ENCODE data around the gene NOP16. TPM values are rescaled to one million over a fixed set of nuclear protein-coding genes. Genes with fewer than 3 reads are reported as not detected.

The NOP16 gene
- total RNA-seq, 1 donor from 2014 or later, result 9.9 TPM

- H3K9me3 ChIP-seq (ENCODE audit: control insufficient read depth in 3 of 3, low read length in 3 of 3), result no peaks in the 10 kb centered on the region
- H3K27ac ChIP-seq (ENCODE audit: low read depth, low read length), result no peak overlapping the region
- peaks cover 2 to 12% (median 4%) of the 10 kb centered on the region in 3 donors for H3K4me1 ChIP-seq (ENCODE audit: control insufficient read depth in 3 of 3, insufficient read depth in 3 of 3, low read length in 3 of 3)
- no peaks in the 10 kb centered on the region for H3K27me3 ChIP-seq (ENCODE audit: control insufficient read depth in 3 of 3, insufficient read depth in 3 of 3, low read length in 3 of 3)
- no peak overlapping the region for H3K9ac ChIP-seq (ENCODE audit: low read depth in 1 of 3, low read length in 3 of 3)
- H3K36me3 ChIP-seq (ENCODE audit: control insufficient read depth in 3 of 3, insufficient read depth in 3 of 3, low read length in 3 of 3), result peaks cover 11 to 24% (median 23%) of the 10 kb centered on the region in 3 donors
- H3K4me3 ChIP-seq (ENCODE audit: low read length in 3 of 3), result no peak overlapping the region
Measured at GRCh38 chr5:176400382-176401156, 12.2 kb upstream of the NOP16 start.

- Histone ChIP-seq H3K4me3 (ENCODE audit: low read length in 3 of 3) (no peak overlapping the region), H3K9ac (ENCODE audit: low read depth in 1 of 3, low read length in 3 of 3) (no peak overlapping the region), H3K27ac (ENCODE audit: low read depth, low read length) (no peak overlapping the region), H3K36me3 (ENCODE audit: control insufficient read depth in 3 of 3, insufficient read depth in 3 of 3, low read length in 3 of 3) (peaks cover 24 to 36% (median 33%) of the 10 kb centered on the region in 3 donors), H3K9me3 (ENCODE audit: control insufficient read depth in 3 of 3, low read length in 3 of 3) (no peaks in the 10 kb centered on the region), H3K4me1 (ENCODE audit: control insufficient read depth in 3 of 3, insufficient read depth in 3 of 3, low read length in 3 of 3) (peaks cover 2 to 12% (median 2%) of the 10 kb centered on the region in 3 donors), H3K27me3 (ENCODE audit: control insufficient read depth in 3 of 3, insufficient read depth in 3 of 3, low read length in 3 of 3) (no peaks in the 10 kb centered on the region)
Measured at GRCh38 chr5:176397736-176398420, 9.5 kb upstream of the NOP16 start.

DNA sequence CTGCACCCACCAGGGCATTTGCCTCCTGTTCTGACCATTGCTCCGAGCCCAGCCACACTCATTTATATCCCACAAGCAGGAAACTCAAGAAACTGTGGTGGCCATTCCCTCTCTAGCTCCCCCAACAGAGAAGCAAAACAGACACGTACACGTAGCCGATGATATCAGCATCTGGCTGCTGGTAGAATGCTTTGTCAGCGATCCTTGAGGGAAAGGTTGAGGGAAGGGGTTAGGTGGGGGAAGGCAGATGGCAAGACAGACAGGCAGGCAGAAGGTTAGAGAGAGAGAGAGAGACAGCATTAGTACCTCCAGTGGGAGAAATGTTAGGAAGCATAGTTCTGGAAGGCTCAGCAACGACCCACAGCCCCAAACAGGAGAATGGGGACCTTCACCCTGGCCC lies 7.9 kb upstream of the NOP16 start:
- H3K9me3 ChIP-seq (ENCODE audit: control insufficient read depth in 3 of 3, low read length in 3 of 3), result no peaks in the 10 kb centered on the region
- no peaks in the 10 kb centered on the region for H3K27me3 ChIP-seq (ENCODE audit: control insufficient read depth in 3 of 3, insufficient read depth in 3 of 3, low read length in 3 of 3)
- peaks cover 39 to 50% (median 48%) of the 10 kb centered on the region in 3 donors for H3K36me3 ChIP-seq (ENCODE audit: control insufficient read depth in 3 of 3, insufficient read depth in 3 of 3, low read length in 3 of 3)
- H3K9ac ChIP-seq (ENCODE audit: low read depth in 1 of 3, low read length in 3 of 3), result peak overlapping the region in 1 of 3 donors; percentile 45
- no peak overlapping the region for H3K4me3 ChIP-seq (ENCODE audit: low read length in 3 of 3)
- peaks cover 0 to 12% (median 5%) of the 10 kb centered on the region in 3 donors for H3K4me1 ChIP-seq (ENCODE audit: control insufficient read depth in 3 of 3, insufficient read depth in 3 of 3, low read length in 3 of 3)
- peak overlapping the region; percentile 3 for H3K27ac ChIP-seq (ENCODE audit: low read depth, low read length)

DNA sequence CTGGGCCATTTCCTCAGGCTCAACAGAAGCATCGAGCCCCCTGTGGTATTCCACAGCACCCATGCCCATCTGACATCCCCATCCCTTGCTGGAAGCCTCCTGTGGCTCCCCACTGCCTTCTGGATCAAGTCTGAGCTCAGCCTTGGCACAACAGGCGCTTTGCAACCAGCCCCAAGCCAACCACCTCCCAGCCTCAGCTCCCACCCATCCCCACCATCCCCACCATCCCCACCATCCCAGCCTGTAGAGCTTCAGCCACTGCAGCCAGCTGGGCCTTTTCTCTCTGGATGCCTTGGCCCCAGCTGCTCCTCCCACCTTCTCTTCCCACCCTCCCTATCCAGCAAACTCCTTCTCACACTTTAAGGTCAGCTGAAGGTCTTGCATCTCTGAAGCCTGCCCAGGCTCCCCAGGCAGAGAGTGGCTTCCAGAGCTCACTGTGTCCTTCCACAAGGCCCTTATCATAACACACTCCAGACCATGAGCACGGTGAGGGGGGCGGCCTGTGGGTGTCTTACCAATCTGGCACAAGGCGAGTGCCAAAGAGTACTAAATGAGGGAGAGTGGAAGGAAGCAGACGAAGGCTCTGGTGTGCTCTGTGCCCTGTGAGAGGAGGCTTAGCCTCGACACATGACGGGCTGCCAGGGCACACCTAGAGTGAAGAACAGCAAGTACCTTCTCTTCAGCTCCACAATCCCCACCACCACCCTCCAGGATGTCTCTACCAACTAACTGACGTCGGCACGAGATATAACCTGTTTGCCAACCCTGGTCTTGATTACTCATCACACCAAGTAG lies 6.7 kb upstream of the NOP16 start:
- Histone ChIP-seq H3K4me3 (ENCODE audit: low read length in 3 of 3) (no peak overlapping the region), H3K4me1 (ENCODE audit: control insufficient read depth in 3 of 3, insufficient read depth in 3 of 3, low read length in 3 of 3) (peaks cover 5 to 22% (median 7%) of the 10 kb centered on the region in 3 donors), H3K27me3 (ENCODE audit: control insufficient read depth in 3 of 3, insufficient read depth in 3 of 3, low read length in 3 of 3) (no peaks in the 10 kb centered on the region), H3K27ac (ENCODE audit: low read depth, low read length) (no peak overlapping the region), H3K9me3 (ENCODE audit: control insufficient read depth in 3 of 3, low read length in 3 of 3) (no peaks in the 10 kb centered on the region), H3K9ac (ENCODE audit: low read depth in 1 of 3, low read length in 3 of 3) (no peak overlapping the region), H3K36me3 (ENCODE audit: control insufficient read depth in 3 of 3, insufficient read depth in 3 of 3, low read length in 3 of 3) (peaks cover 46 to 60% (median 57%) of the 10 kb centered on the region in 3 donors)

DNA sequence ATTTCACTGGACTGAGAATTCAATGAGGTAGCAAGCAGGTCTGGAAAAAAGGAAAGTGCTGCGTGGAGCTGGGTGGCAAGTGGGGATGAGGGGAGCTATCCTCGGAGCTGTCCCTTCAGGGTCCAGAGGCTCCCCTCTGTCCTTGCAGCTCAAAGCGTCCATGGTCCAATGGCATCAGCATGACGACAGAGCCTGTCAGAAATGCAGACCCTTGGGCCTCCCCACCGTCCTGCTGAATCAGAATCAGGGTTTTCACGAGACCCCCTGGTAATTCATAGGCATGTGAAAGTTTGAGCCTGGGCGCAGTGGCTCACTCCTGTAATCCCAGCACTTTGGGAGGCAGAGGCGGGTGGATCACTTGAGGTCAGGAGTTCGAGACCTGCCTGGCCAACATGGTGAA lies 5.7 kb upstream of the NOP16 start:
- H3K27ac ChIP-seq (ENCODE audit: low read depth, low read length), result no peak overlapping the region
- no peaks in the 10 kb centered on the region for H3K9me3 ChIP-seq (ENCODE audit: control insufficient read depth in 3 of 3, low read length in 3 of 3)
- H3K9ac ChIP-seq (ENCODE audit: low read depth in 1 of 3, low read length in 3 of 3), result no peak overlapping the region
- no peak overlapping the region for H3K4me3 ChIP-seq (ENCODE audit: low read length in 3 of 3)
- no peaks in the 10 kb centered on the region for H3K27me3 ChIP-seq (ENCODE audit: control insufficient read depth in 3 of 3, insufficient read depth in 3 of 3, low read length in 3 of 3)
- H3K4me1 ChIP-seq (ENCODE audit: control insufficient read depth in 3 of 3, insufficient read depth in 3 of 3, low read length in 3 of 3), result peaks cover 11 to 31% (median 15%) of the 10 kb centered on the region in 3 donors
- H3K36me3 ChIP-seq (ENCODE audit: control insufficient read depth in 3 of 3, insufficient read depth in 3 of 3, low read length in 3 of 3), result peaks cover 46 to 60% (median 54%) of the 10 kb centered on the region in 3 donors

DNA sequence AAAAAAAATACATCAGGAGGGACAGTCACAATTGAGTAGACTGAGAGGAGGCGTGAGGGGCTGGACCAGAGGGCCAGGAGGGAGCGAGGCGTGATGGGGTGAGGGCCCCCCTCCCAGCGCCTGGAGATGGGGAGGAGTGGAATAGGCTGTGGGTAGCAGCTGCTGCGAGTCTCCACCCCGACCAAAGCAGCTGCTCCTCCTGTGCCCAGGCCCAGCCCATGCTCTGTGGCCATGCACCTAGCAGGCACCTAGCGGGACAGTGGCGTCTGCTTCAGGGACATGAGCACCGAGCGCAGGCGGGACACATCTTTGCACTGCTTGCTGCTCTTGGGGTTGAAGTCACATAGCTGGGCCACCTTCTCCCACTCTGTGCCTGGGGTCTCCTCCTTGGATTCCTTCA lies 4.1 kb upstream of the NOP16 start:
- Histone ChIP-seq H3K4me1 (ENCODE audit: control insufficient read depth in 3 of 3, insufficient read depth in 3 of 3, low read length in 3 of 3) (peaks cover 20 to 41% (median 20%) of the 10 kb centered on the region in 3 donors), H3K27ac (ENCODE audit: low read depth, low read length) (no peak overlapping the region), H3K36me3 (ENCODE audit: control insufficient read depth in 3 of 3, insufficient read depth in 3 of 3, low read length in 3 of 3) (peaks cover 46 to 56% (median 49%) of the 10 kb centered on the region in 3 donors), H3K4me3 (ENCODE audit: low read length in 3 of 3) (no peak overlapping the region), H3K9ac (ENCODE audit: low read depth in 1 of 3, low read length in 3 of 3) (no peak overlapping the region), H3K27me3 (ENCODE audit: control insufficient read depth in 3 of 3, insufficient read depth in 3 of 3, low read length in 3 of 3) (no peaks in the 10 kb centered on the region), H3K9me3 (ENCODE audit: control insufficient read depth in 3 of 3, low read length in 3 of 3) (no peaks in the 10 kb centered on the region)

- no peaks in the 10 kb centered on the region for H3K9me3 ChIP-seq (ENCODE audit: control insufficient read depth in 3 of 3, low read length in 3 of 3)
- peaks cover 25 to 45% (median 26%) of the 10 kb centered on the region in 3 donors for H3K4me1 ChIP-seq (ENCODE audit: control insufficient read depth in 3 of 3, insufficient read depth in 3 of 3, low read length in 3 of 3)
- no peaks in the 10 kb centered on the region for H3K27me3 ChIP-seq (ENCODE audit: control insufficient read depth in 3 of 3, insufficient read depth in 3 of 3, low read length in 3 of 3)
- H3K36me3 ChIP-seq (ENCODE audit: control insufficient read depth in 3 of 3, insufficient read depth in 3 of 3, low read length in 3 of 3), result peaks cover 46 to 54% (median 48%) of the 10 kb centered on the region in 3 donors
- no peak overlapping the region for H3K9ac ChIP-seq (ENCODE audit: low read depth in 1 of 3, low read length in 3 of 3)
- no peak overlapping the region for H3K4me3 ChIP-seq (ENCODE audit: low read length in 3 of 3)
- H3K27ac ChIP-seq (ENCODE audit: low read depth, low read length), result no peak overlapping the region
Measured at GRCh38 chr5:176391999-176392398, 3.6 kb upstream of the NOP16 start.

DNA sequence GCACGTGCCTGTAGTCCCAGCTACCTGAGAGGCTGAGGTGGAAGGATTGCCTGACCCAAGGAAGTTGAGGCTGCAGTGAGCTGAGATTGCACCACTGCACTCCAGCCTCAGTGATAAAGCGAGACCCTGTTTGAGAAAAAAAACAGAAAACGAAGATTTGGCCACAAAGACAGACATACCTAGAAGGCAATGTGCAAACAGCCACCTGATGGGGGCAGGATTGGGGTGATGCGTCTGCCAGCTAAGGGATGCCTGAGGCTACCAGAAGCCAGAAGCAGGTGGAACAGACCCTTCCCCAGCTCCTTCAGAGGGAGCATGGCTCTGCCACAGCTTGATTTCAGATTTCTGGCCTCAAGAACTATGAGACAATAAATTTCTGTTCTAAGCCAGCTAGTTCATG lies 3.1 kb upstream of the NOP16 start:
- peaks cover 43 to 49% (median 48%) of the 10 kb centered on the region in 3 donors for H3K36me3 ChIP-seq (ENCODE audit: control insufficient read depth in 3 of 3, insufficient read depth in 3 of 3, low read length in 3 of 3)
- no peaks in the 10 kb centered on the region for H3K27me3 ChIP-seq (ENCODE audit: control insufficient read depth in 3 of 3, insufficient read depth in 3 of 3, low read length in 3 of 3)
- no peak overlapping the region for H3K9ac ChIP-seq (ENCODE audit: low read depth in 1 of 3, low read length in 3 of 3)
- H3K27ac ChIP-seq (ENCODE audit: low read depth, low read length), result no peak overlapping the region
- H3K4me3 ChIP-seq (ENCODE audit: low read length in 3 of 3), result no peak overlapping the region
- H3K4me1 ChIP-seq (ENCODE audit: control insufficient read depth in 3 of 3, insufficient read depth in 3 of 3, low read length in 3 of 3), result peaks cover 25 to 44% (median 30%) of the 10 kb centered on the region in 3 donors
- no peaks in the 10 kb centered on the region for H3K9me3 ChIP-seq (ENCODE audit: control insufficient read depth in 3 of 3, low read length in 3 of 3)

DNA sequence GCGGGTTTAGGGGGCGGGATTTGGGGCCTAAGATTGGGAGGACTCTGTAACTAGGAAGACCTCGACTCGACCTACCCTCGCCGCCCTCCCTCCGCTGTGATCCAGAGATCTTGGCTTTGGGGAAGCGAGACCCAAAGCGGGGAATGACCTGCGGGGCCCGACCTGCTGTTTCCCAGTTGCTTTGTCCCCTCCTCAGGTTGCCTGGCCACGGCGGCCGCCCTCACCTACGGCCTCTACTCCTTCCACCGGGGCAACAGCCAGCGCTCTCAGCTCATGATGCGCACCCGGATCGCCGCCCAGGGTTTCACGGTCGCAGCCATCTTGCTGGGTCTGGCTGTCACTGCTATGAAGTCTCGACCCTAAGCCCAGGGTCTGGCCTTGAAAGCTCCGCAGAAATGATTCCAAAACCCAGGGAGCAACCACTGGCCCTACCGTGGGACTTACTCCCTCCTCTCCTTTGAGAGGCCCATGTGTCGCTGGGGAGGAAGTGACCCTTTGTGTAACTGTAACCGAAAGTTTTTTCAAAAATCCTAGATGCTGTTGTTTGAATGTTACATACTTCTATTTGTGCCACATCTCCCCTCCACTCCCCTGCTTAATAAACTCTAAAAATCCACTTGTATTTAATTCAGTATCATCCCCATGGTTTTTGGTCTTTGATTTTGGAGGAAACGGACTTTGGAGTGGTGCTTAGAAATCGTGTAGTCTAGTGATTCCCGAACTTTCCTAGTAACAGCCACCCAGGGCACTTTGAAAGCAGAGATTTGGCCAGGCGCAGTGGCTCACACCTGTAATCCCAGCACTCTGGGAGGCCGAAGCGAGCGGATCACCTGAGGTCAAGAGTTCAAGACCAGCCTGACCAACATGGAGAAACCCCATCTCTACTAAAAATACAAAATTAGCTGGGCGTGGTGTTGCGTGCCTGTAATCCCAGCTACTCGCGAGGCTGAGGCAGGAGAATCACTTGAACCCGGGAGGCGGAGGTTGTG lies 1.0 kb upstream of the NOP16 start:
- Histone ChIP-seq H3K27ac (ENCODE audit: low read depth, low read length) (peak overlapping the region; percentile 98), H3K4me3 (ENCODE audit: low read length in 3 of 3) (peak overlapping the region; percentile 90 to 99 (median 92)), H3K4me1 (ENCODE audit: control insufficient read depth in 3 of 3, insufficient read depth in 3 of 3, low read length in 3 of 3) (peaks cover 25 to 40% (median 30%) of the 10 kb centered on the region in 3 donors), H3K9me3 (ENCODE audit: control insufficient read depth in 3 of 3, low read length in 3 of 3) (no peaks in the 10 kb centered on the region), H3K9ac (ENCODE audit: low read depth in 1 of 3, low read length in 3 of 3) (peak overlapping the region; percentile 89 to 97 (median 90)), H3K27me3 (ENCODE audit: control insufficient read depth in 3 of 3, insufficient read depth in 3 of 3, low read length in 3 of 3) (no peaks in the 10 kb centered on the region), H3K36me3 (ENCODE audit: control insufficient read depth in 3 of 3, insufficient read depth in 3 of 3, low read length in 3 of 3) (peaks cover 45 to 49% (median 48%) of the 10 kb centered on the region in 3 donors)
